WTC11 (cell line): ENCODE data around the gene BICDL1. TPM values are rescaled to one million over a fixed set of nuclear protein-coding genes. Genes with fewer than 3 reads are reported as not detected.

Source experiments
- ATAC-seq: fragments of 200-7000 bp; cut with Tn5 transposase; 2 replicates; pipeline ENCODE4 v1.10.0; 2021; ENCODE audit warnings: mild to moderate bottlenecking, moderate library complexity
- CTCF ChIA-PET: fragments of 300-600 bp; sonication (Branson Sonifier 250); formaldehyde crosslinking; loops from one replicate; lab custom pipeline; 2021; ENCODE audit warnings: antibody characterized with exemption; lab: Charles Lee
- POLR2A ChIA-PET: fragments of 350-600 bp; sonication (Branson Sonifier 250); formaldehyde crosslinking; loops from one replicate; lab custom pipeline; 2021; ENCODE audit warnings: antibody characterized with exemption; lab: Charles Lee
- DNase-seq: peaks from one replicate; pipeline ENCODE4 v3.0.0; 2021; ENCODE audit warnings: low spot score
- H3K27ac Mint-ChIP-seq: 2 replicates; pipeline ENCODE4 v1.8.0; 2021; ENCODE audit warnings: mixed read lengths
- H3K27me3 Mint-ChIP-seq: 2 replicates; pipeline ENCODE4 v1.8.0; 2021; ENCODE audit warnings: low read depth, mild to moderate bottlenecking, moderate library complexity, mixed read lengths
- H3K36me3 Mint-ChIP-seq: 2 replicates; pipeline ENCODE4 v1.8.0; 2021; ENCODE audit warnings: mixed read lengths
- H3K4me1 Mint-ChIP-seq: 2 replicates; pipeline ENCODE4 v1.8.0; 2022; ENCODE audit warnings: mixed read lengths
- H3K4me3 Mint-ChIP-seq: 2 replicates; pipeline ENCODE4 v1.8.0; 2021; ENCODE audit warnings: mild to moderate bottlenecking, moderate library complexity, mixed read lengths
- H3K9me3 Mint-ChIP-seq: 2 replicates; pipeline ENCODE4 v1.8.0; 2021; ENCODE audit warnings: mixed read lengths
- CREB1 ChIP-seq: sonication (generic); formaldehyde crosslinking; IDR thresholded peaks from 2 replicates; pipeline ENCODE4 v1.8.0; 2023; ENCODE audit warnings: mild to moderate bottlenecking, missing genetic modification reagents
- E2F4 ChIP-seq: sonication (generic); formaldehyde crosslinking; IDR thresholded peaks from 2 replicates; pipeline ENCODE4 v1.8.1; 2022; ENCODE audit warnings: low read depth, mild to moderate bottlenecking, moderate library complexity, missing genetic modification reagents, borderline replicate concordance
- ERG ChIP-seq: fragments of 250-450 bp; sonication (Bioruptor Pico); IDR thresholded peaks from 2 replicates; pipeline ENCODE4 v1.8.0; 2021; ENCODE audit warnings: mild to moderate bottlenecking
- IRF2 ChIP-seq: sonication (generic); formaldehyde crosslinking; IDR thresholded peaks from 2 replicates; pipeline ENCODE4 v1.8.0; 2022; ENCODE audit warnings: low read depth, missing genetic modification reagents, borderline replicate concordance
- JAZF1 ChIP-seq: fragments of 250-450 bp; sonication (Bioruptor Pico); IDR thresholded peaks from 2 replicates; pipeline ENCODE4 v1.9.0; 2021; ENCODE audit warnings: moderate library complexity, mild to moderate bottlenecking, inconsistent platforms
- KAT7 ChIP-seq: sonication (generic); formaldehyde crosslinking; IDR thresholded peaks from 2 replicates; pipeline ENCODE4 v1.8.1; 2023; ENCODE audit warnings: missing genetic modification reagents, mild to moderate bottlenecking, borderline replicate concordance
- MXD4 ChIP-seq: fragments of 250-450 bp; sonication (Bioruptor Pico); IDR thresholded peaks from 2 replicates; pipeline ENCODE4 v1.8.0; 2021; ENCODE audit warnings: mild to moderate bottlenecking, moderate library complexity, borderline replicate concordance
- MYBL2 ChIP-seq: sonication (generic); formaldehyde crosslinking; IDR thresholded peaks from 2 replicates; pipeline ENCODE4 v1.8.1; 2023; ENCODE audit warnings: mild to moderate bottlenecking, moderate library complexity, missing genetic modification reagents
- NFATC4 ChIP-seq: fragments of 250-450 bp; sonication (Bioruptor Pico); IDR thresholded peaks from 2 replicates; pipeline ENCODE4 v1.9.0; 2021; ENCODE audit warnings: mild to moderate bottlenecking
- PREB ChIP-seq: sonication (generic); formaldehyde crosslinking; IDR thresholded peaks from 2 replicates; pipeline ENCODE4 v1.8.1; 2022; ENCODE audit warnings: mild to moderate bottlenecking, missing genetic modification reagents, moderate library complexity, borderline replicate concordance
- RORB ChIP-seq: fragments of 250-450 bp; sonication (Bioruptor Pico); IDR thresholded peaks from 2 replicates; pipeline ENCODE4 v1.9.0; 2021; ENCODE audit warnings: mild to moderate bottlenecking
- SMAD4 ChIP-seq: sonication (generic); formaldehyde crosslinking; IDR thresholded peaks from 2 replicates; pipeline ENCODE4 v1.8.0; 2022; ENCODE audit warnings: mild to moderate bottlenecking, missing genetic modification reagents
- SOX15 ChIP-seq: fragments of 250-450 bp; sonication (Bioruptor Pico); IDR thresholded peaks from 2 replicates; pipeline ENCODE4 v1.9.0; 2021; ENCODE audit warnings: mild to moderate bottlenecking
- STAT6 ChIP-seq: sonication (generic); formaldehyde crosslinking; conservative IDR thresholded peaks from 2 replicates; pipeline ENCODE4 v1.8.1; 2023; ENCODE audit warnings: mild to moderate bottlenecking, low read depth, missing genetic modification reagents, moderate library complexity
- TP53 ChIP-seq: sonication (generic); formaldehyde crosslinking; IDR thresholded peaks from 2 replicates; pipeline ENCODE4 v1.8.1; 2023; ENCODE audit warnings: mild to moderate bottlenecking, missing genetic modification reagents
- USF1 ChIP-seq: sonication (generic); formaldehyde crosslinking; IDR thresholded peaks from 2 replicates; pipeline ENCODE4 v1.8.0; 2022; ENCODE audit warnings: mild to moderate bottlenecking, missing genetic modification reagents
- ZNF263 ChIP-seq: sonication (generic); formaldehyde crosslinking; IDR thresholded peaks from 2 replicates; pipeline ENCODE4 v1.8.1; 2022; ENCODE audit warnings: low read depth, mild to moderate bottlenecking, moderate library complexity, missing genetic modification reagents
- ZNF281 ChIP-seq: sonication (generic); formaldehyde crosslinking; IDR thresholded peaks from 2 replicates; pipeline ENCODE4 v1.8.0; 2023; ENCODE audit warnings: mild to moderate bottlenecking, missing genetic modification reagents
- ZNF317 ChIP-seq: sonication (generic); formaldehyde crosslinking; IDR thresholded peaks from 2 replicates; pipeline ENCODE4 v1.8.1; 2023; ENCODE audit warnings: low read depth, mild to moderate bottlenecking, moderate library complexity, missing genetic modification reagents, borderline replicate concordance
- total RNA-seq: library from RNA; stranded (reverse); gene quantifications from 3 replicates; pipeline ENCODE4 v1.2.3, GENCODE V29; 2021
- TF ChIP-seq, protein P1 (sequence below): sonication (generic); formaldehyde crosslinking; IDR thresholded peaks from 2 replicates; pipeline ENCODE4 v1.8.1; 2022; ENCODE audit warnings: mild to moderate bottlenecking, moderate library complexity, missing genetic modification reagents

BICDL1 gene
- total RNA-seq, 1 experiment from 2014 or later: 23.1 TPM

DNA sequence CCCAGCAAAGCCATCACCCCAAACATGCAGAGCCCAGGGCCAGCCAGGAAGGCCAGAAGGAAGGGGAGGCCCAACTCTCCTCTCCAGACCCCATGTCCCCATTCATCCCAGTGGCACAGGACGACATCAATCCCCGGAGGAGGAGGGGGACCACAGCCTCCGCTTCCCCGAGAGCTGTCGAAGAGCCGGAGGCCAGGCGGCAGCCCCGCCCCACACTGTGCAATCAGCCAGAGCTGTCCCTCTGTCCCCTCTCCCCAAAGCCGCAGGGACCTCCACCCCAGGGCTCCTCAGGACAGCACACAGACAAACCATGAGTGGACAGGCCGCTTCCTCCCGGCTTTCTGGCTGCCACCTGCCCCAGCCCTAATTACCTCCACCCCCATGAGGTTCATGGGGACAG, 110.7 kb downstream of the BICDL1 start:
- DNase-seq: no peak
- H3K27me3 Mint-ChIP-seq: no peaks in the 10 kb centered on the region
- TF ChIP-seq SOX15 (CRISPR knock-in tag) (no peak), MXD4 (CRISPR knock-in tag) (no peak), ZNF317 (CRISPR knock-in tag) (no peak), ZNF281 (CRISPR knock-in tag) (no peak), ERG (CRISPR knock-in tag) (no peak), NFATC4 (CRISPR knock-in tag) (no peak), ZNF263 (CRISPR knock-in tag) (no peak), USF1 (no peak), SMAD4 (CRISPR knock-in tag) (no peak), CREB1 (CRISPR knock-in tag) (no peak), PREB (no peak), RORB (CRISPR knock-in tag) (no peak), MYBL2 (CRISPR knock-in tag) (no peak)
- TF ChIP-seq, protein P1, sequence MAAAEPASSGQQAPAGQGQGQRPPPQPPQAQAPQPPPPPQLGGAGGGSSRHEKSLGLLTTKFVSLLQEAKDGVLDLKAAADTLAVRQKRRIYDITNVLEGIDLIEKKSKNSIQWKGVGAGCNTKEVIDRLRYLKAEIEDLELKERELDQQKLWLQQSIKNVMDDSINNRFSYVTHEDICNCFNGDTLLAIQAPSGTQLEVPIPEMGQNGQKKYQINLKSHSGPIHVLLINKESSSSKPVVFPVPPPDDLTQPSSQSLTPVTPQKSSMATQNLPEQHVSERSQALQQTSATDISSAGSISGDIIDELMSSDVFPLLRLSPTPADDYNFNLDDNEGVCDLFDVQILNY (CRISPR knock-in tag): no peak
- TF ChIP-seq, all 79 proteins: peak for 0
- ATAC-seq: no peak
- POLR2A ChIA-PET: no interaction called here
- H3K9me3 Mint-ChIP-seq: no peaks in the 10 kb centered on the region
- CTCF ChIA-PET: no interaction called here
- H3K27ac Mint-ChIP-seq: peak overlapping the region; percentile 57; the same call in 1 of the 2 replicates
- H3K4me1 Mint-ChIP-seq: peaks cover 17% of the 10 kb centered on the region
- peaks cover 16% of the 10 kb centered on the region for H3K36me3 Mint-ChIP-seq
- H3K4me3 Mint-ChIP-seq: no peak overlapping the region

DNA sequence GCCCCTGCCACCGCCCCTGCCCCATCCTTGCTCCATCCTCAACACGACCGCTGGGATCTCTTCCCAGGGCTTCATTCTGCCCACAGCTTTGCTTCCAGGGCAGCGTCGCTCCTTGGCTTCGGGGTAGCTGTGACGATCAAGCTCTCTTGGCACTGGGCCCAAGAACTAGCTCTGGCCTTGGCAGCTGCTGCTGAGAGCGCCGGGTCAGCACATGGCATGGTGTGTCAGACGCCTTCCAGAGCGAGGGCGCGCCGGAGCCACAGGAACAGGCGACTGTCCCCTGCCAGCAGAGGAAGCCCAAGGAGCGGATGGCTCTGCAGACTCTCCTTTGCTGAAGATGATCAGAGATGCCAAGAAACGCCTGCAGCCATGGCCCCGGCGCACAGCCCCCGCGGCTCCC, 111.6 kb downstream of the BICDL1 start:
- no peak for ATAC-seq
- ChIA-PET CTCF (interaction anchor here (0.6 to 0.9 kb wide), 2 partner anchors 16 to 162 kb away, joined by 3 to 5 read pairs; partner anchors contain the start of gene RAB35), POLR2A (no interaction called here)
- Mint-ChIP-seq H3K4me3 (no peak overlapping the region), H3K27me3 (no peaks in the 10 kb centered on the region), H3K4me1 (peaks cover 20% of the 10 kb centered on the region), H3K9me3 (no peaks in the 10 kb centered on the region), H3K27ac (peak overlapping the region; percentile 78; the same call in 1 of the 2 replicates), H3K36me3 (peaks cover 20% of the 10 kb centered on the region)
- no peak for DNase-seq
- TF ChIP-seq ERG (CRISPR knock-in tag): no peak
- no peak for TF ChIP-seq STAT6 (CRISPR knock-in tag)
- no peak for TF ChIP-seq SMAD4 (CRISPR knock-in tag)
- TF ChIP-seq TP53 (CRISPR knock-in tag): no peak
- no peak for TF ChIP-seq E2F4 (CRISPR knock-in tag)
- no peak for TF ChIP-seq MXD4 (CRISPR knock-in tag)
- no peak for TF ChIP-seq IRF2
- TF ChIP-seq JAZF1 (CRISPR knock-in tag): no peak
- TF ChIP-seq PREB: no peak
- no peak for TF ChIP-seq KAT7
